ENCODE data around the gene RGS18.
"Not testable (repeated sequence)": the region's sequence is repeated elsewhere in the genome, so short reads cannot be mapped to it uniquely, and the experiment has no call there.

Gene RGS18

GRCh38 chr1:192162376-192162775 is 4.1 kb downstream of the RGS18 start:
- H3K27ac ChIP-seq (ENCODE audit: low read depth, low read length, poor library complexity, severe bottlenecking) = no peak overlapping the region
- no peak overlapping the region for H3K4me2 ChIP-seq (ENCODE audit: low read length)
- no peak overlapping the region for H3K9ac ChIP-seq (ENCODE audit: low read length)
- no peaks in the 10 kb centered on the region for H3K9me3 ChIP-seq (ENCODE audit: low read length)
- no peaks in the 10 kb centered on the region for H3K79me2 ChIP-seq (ENCODE audit: insufficient read depth, low read length)
- H3K36me3 ChIP-seq (ENCODE audit: insufficient read depth, low read length) = no peaks in the 10 kb centered on the region
- no peaks in the 10 kb centered on the region for H3K27me3 ChIP-seq (ENCODE audit: insufficient read depth, low read length)
- H4K20me1 ChIP-seq (ENCODE audit: insufficient read depth, low read length) = no peaks in the 10 kb centered on the region
- H2AFZ ChIP-seq (ENCODE audit: low read length) = no peak overlapping the region
- TF ChIP-seq EZH2 (IDR thresholded peaks at IDR 0.05; ENCODE audit: borderline replicate concordance, low read length) (no peak), CTCF (IDR thresholded peaks at IDR 0.05; ENCODE audit: low read length) (no peak)
- peaks cover 8% of the 10 kb centered on the region for H3K4me1 ChIP-seq (ENCODE audit: insufficient read depth, low read length, severe bottlenecking)
- no peaks in the 10 kb centered on the region for H3K9me2 ChIP-seq (ENCODE audit: low read depth, low read length)
- no peaks in the 10 kb centered on the region; the same call in 1 of the 2 replicates for H3F3A ChIP-seq (ENCODE audit: insufficient read depth, low read length)
- H3K4me3 ChIP-seq (ENCODE audit: low read depth, low read length, poor library complexity, severe bottlenecking) = no peak overlapping the region

- not testable (repeated sequence) for H3K27ac ChIP-seq (ENCODE audit: low read depth, low read length, poor library complexity, severe bottlenecking); H3K9me2 ChIP-seq (ENCODE audit: low read depth, low read length); H3K9ac ChIP-seq (ENCODE audit: low read length); H3K9me3 ChIP-seq (ENCODE audit: low read length); H3K4me2 ChIP-seq (ENCODE audit: low read length); H3K36me3 ChIP-seq (ENCODE audit: insufficient read depth, low read length); H3K27me3 ChIP-seq (ENCODE audit: insufficient read depth, low read length); H2AFZ ChIP-seq (ENCODE audit: low read length); H3K79me2 ChIP-seq (ENCODE audit: insufficient read depth, low read length); H4K20me1 ChIP-seq (ENCODE audit: insufficient read depth, low read length); H3K4me3 ChIP-seq (ENCODE audit: low read depth, low read length, poor library complexity, severe bottlenecking); H3F3A ChIP-seq (ENCODE audit: insufficient read depth, low read length)
- H3K4me1 ChIP-seq (ENCODE audit: insufficient read depth, low read length, severe bottlenecking) = peaks cover 23% of the 10 kb centered on the region
Measured at GRCh38 chr1:192165002-192165401, 6.7 kb downstream of the RGS18 start.

GRCh38 chr1:192167011-192167410 is 8.7 kb downstream of the RGS18 start:
- no peaks in the 10 kb centered on the region for H3F3A ChIP-seq (ENCODE audit: insufficient read depth, low read length)
- no peaks in the 10 kb centered on the region for H3K9me2 ChIP-seq (ENCODE audit: low read depth, low read length)
- H3K4me1 ChIP-seq (ENCODE audit: insufficient read depth, low read length, severe bottlenecking) = peaks cover 32% of the 10 kb centered on the region
- H3K4me3 ChIP-seq (ENCODE audit: low read depth, low read length, poor library complexity, severe bottlenecking) = no peak overlapping the region
- no peaks in the 10 kb centered on the region for H3K79me2 ChIP-seq (ENCODE audit: insufficient read depth, low read length)
- TF ChIP-seq CTCF (IDR thresholded peaks at IDR 0.05; ENCODE audit: low read length) (no peak), EZH2 (IDR thresholded peaks at IDR 0.05; ENCODE audit: borderline replicate concordance, low read length) (no peak)
- H3K36me3 ChIP-seq (ENCODE audit: insufficient read depth, low read length) = no peaks in the 10 kb centered on the region
- H3K9ac ChIP-seq (ENCODE audit: low read length) = no peak overlapping the region
- H2AFZ ChIP-seq (ENCODE audit: low read length) = no peak overlapping the region
- H3K27me3 ChIP-seq (ENCODE audit: insufficient read depth, low read length) = no peaks in the 10 kb centered on the region
- H3K9me3 ChIP-seq (ENCODE audit: low read length) = no peaks in the 10 kb centered on the region
- H3K4me2 ChIP-seq (ENCODE audit: low read length) = no peak overlapping the region
- no peak overlapping the region for H3K27ac ChIP-seq (ENCODE audit: low read depth, low read length, poor library complexity, severe bottlenecking)
- H4K20me1 ChIP-seq (ENCODE audit: insufficient read depth, low read length) = no peaks in the 10 kb centered on the region

- Histone ChIP-seq H3F3A (ENCODE audit: insufficient read depth, low read length) (no peaks in the 10 kb centered on the region), H3K9me2 (ENCODE audit: low read depth, low read length) (no peaks in the 10 kb centered on the region), H3K27me3 (ENCODE audit: insufficient read depth, low read length) (no peaks in the 10 kb centered on the region), H3K36me3 (ENCODE audit: insufficient read depth, low read length) (no peaks in the 10 kb centered on the region), H3K4me3 (ENCODE audit: low read depth, low read length, poor library complexity, severe bottlenecking) (no peak overlapping the region), H2AFZ (ENCODE audit: low read length) (no peak overlapping the region), H3K4me2 (ENCODE audit: low read length) (no peak overlapping the region; the same call in 1 of the 2 replicates), H3K79me2 (ENCODE audit: insufficient read depth, low read length) (no peaks in the 10 kb centered on the region), H4K20me1 (ENCODE audit: insufficient read depth, low read length) (no peaks in the 10 kb centered on the region), H3K4me1 (ENCODE audit: insufficient read depth, low read length, severe bottlenecking) (peaks cover 32% of the 10 kb centered on the region), H3K9me3 (ENCODE audit: low read length) (no peaks in the 10 kb centered on the region), H3K27ac (ENCODE audit: low read depth, low read length, poor library complexity, severe bottlenecking) (peak overlapping the region; percentile 43), H3K9ac (ENCODE audit: low read length) (no peak overlapping the region)
- TF ChIP-seq EZH2 (IDR thresholded peaks at IDR 0.05; ENCODE audit: borderline replicate concordance, low read length) (no peak), CTCF (IDR thresholded peaks at IDR 0.05; ENCODE audit: low read length) (no peak)
Measured at GRCh38 chr1:192167911-192168700, 9.8 kb downstream of the RGS18 start.

Measured in OCI-LY1 (cell line).